ENCODE measurements around the gene SPAG17.

SPAG17 gene

DNA sequence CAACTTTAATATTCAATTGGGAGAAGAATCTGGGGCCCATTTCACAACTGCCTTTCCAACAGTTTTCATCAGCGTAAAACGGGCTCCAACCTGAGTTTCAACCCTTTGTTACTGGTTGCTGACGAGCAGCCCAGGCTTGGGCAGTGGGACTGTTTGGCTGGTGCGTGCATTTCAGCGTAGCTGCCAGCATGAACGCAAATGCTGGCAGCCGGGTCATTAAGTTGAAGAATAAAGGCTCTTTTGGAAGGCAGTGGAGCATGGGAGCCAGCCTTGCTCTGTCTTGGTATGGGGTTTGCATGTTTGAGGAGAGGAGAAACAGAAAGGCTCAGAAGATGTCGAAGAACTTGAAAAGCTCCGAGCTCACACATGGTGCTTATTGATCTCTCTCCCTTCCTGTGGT lies 214.8 kb downstream of the SPAG17 start:
- H3K9ac ChIP-seq (ENCODE audit: low read depth, low read length) = no peak overlapping the region
- ATAC-seq (ENCODE audit: insufficient read depth, low read depth) (no peak), DNase-seq (no peak)
- H3K4me1 ChIP-seq (ENCODE audit: insufficient read depth, low read length) = no peaks in the 10 kb centered on the region
- H3K4me3 ChIP-seq (ENCODE audit: low read depth in 1 of 2, low read length in 2 of 2) = no peak overlapping the region
- TF ChIP-seq, protein P1, sequence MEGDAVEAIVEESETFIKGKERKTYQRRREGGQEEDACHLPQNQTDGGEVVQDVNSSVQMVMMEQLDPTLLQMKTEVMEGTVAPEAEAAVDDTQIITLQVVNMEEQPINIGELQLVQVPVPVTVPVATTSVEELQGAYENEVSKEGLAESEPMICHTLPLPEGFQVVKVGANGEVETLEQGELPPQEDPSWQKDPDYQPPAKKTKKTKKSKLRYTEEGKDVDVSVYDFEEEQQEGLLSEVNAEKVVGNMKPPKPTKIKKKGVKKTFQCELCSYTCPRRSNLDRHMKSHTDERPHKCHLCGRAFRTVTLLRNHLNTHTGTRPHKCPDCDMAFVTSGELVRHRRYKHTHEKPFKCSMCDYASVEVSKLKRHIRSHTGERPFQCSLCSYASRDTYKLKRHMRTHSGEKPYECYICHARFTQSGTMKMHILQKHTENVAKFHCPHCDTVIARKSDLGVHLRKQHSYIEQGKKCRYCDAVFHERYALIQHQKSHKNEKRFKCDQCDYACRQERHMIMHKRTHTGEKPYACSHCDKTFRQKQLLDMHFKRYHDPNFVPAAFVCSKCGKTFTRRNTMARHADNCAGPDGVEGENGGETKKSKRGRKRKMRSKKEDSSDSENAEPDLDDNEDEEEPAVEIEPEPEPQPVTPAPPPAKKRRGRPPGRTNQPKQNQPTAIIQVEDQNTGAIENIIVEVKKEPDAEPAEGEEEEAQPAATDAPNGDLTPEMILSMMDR (IDR thresholded peaks at IDR 0.05; ENCODE audit: borderline replicate concordance, extremely low read depth, low read length, poor library complexity, severe bottlenecking) = no peak
- TF ChIP-seq EZH2 (IDR thresholded peaks at IDR 0.05; ENCODE audit: borderline replicate concordance, low read depth, low read length, severe bottlenecking) = no peak
- H3K79me2 ChIP-seq (ENCODE audit: insufficient read depth, low read length) = no peaks in the 10 kb centered on the region
- H3K27ac ChIP-seq (ENCODE audit: low read length) = no peak overlapping the region
- H3K36me3 ChIP-seq (ENCODE audit: insufficient read depth, low read length) = no peaks in the 10 kb centered on the region
- no peak overlapping the region for H2AFZ ChIP-seq (ENCODE audit: low read depth, low read length)
- H4K20me1 ChIP-seq (ENCODE audit: insufficient read depth, low read length) = no peaks in the 10 kb centered on the region; the same call in 1 of the 2 replicates
- H3K9me3 ChIP-seq (ENCODE audit: insufficient read depth, low read length, severe bottlenecking) = no peaks in the 10 kb centered on the region
- peaks cover 13% of the 10 kb centered on the region for H3K27me3 ChIP-seq (ENCODE audit: insufficient read depth, low read length, poor library complexity)
- no peak overlapping the region for H3K4me2 ChIP-seq (ENCODE audit: insufficient read depth, low read length)

DNA sequence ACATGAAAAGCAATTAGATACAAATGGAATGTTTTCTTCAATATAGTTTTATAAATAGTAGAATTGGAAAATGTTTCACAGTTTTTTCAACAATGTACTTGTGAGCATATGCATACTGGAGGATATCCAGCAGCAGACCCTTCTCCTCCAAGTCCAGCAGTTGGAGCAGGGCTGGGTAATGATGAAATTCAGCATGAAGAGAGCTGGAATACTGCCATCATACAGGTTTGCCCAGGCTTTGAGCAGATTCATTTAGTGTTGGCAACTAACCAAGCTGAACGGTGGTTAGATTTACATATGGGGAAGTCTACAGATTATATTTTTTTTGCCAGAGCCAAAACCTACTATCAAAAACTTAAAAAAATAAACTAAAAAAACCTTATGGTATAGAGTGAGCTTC lies 217.1 kb downstream of the SPAG17 start:
- Histone ChIP-seq H3K4me1 (ENCODE audit: insufficient read depth, low read length) (no peaks in the 10 kb centered on the region), H3K36me3 (ENCODE audit: insufficient read depth, low read length) (no peaks in the 10 kb centered on the region; the same call in 1 of the 2 replicates), H3K27ac (ENCODE audit: low read length) (no peak overlapping the region), H3K79me2 (ENCODE audit: insufficient read depth, low read length) (no peaks in the 10 kb centered on the region), H3K9me3 (ENCODE audit: insufficient read depth, low read length, severe bottlenecking) (no peaks in the 10 kb centered on the region), H3K4me2 (ENCODE audit: insufficient read depth, low read length) (no peak overlapping the region), H3K27me3 (ENCODE audit: insufficient read depth, low read length, poor library complexity) (peaks cover 2% of the 10 kb centered on the region), H3K4me3 (ENCODE audit: low read depth in 1 of 2, low read length in 2 of 2) (no peak overlapping the region), H2AFZ (ENCODE audit: low read depth, low read length) (no peak overlapping the region), H4K20me1 (ENCODE audit: insufficient read depth, low read length) (no peaks in the 10 kb centered on the region), H3K9ac (ENCODE audit: low read depth, low read length) (no peak overlapping the region)
- ATAC-seq (ENCODE audit: insufficient read depth, low read depth) (no peak), DNase-seq (no peak)
- TF ChIP-seq, protein P1 (IDR thresholded peaks at IDR 0.05; ENCODE audit: borderline replicate concordance, extremely low read depth, low read length, poor library complexity, severe bottlenecking) = no peak
- TF ChIP-seq EZH2 (IDR thresholded peaks at IDR 0.05; ENCODE audit: borderline replicate concordance, low read depth, low read length, severe bottlenecking) = no peak

DNA sequence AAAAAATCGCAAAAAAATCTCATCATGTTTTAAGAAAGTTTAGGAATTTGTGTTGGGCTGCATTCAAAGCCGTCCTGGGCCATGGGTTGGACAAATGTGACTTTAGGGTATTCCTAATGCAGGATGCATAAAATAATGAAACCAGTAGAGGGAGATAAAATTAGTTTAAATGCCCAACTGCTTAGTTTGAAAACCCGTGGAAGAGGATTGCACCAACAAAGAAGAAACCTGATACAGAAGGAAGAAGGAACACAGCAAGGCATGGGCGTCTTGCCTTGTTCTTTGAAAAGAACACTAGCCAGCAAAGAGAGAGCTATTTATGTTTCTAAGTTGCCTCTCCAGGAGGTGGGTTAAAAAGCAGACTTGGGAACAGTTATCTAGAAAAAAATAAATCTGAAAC lies 217.6 kb downstream of the SPAG17 start:
- no peak overlapping the region for H3K4me3 ChIP-seq (ENCODE audit: low read depth in 1 of 2, low read length in 2 of 2)
- H3K36me3 ChIP-seq (ENCODE audit: insufficient read depth, low read length) = no peaks in the 10 kb centered on the region; the same call in 1 of the 2 replicates
- ATAC-seq (ENCODE audit: insufficient read depth, low read depth) (peak; percentile 55; the same call in 1 of the 3 replicates), DNase-seq (no peak)
- TF ChIP-seq EZH2 (IDR thresholded peaks at IDR 0.05; ENCODE audit: borderline replicate concordance, low read depth, low read length, severe bottlenecking) = no peak
- TF ChIP-seq, protein P1 (IDR thresholded peaks at IDR 0.05; ENCODE audit: borderline replicate concordance, extremely low read depth, low read length, poor library complexity, severe bottlenecking) = peak; percentile 49
- no peaks in the 10 kb centered on the region for H3K79me2 ChIP-seq (ENCODE audit: insufficient read depth, low read length)
- H3K4me1 ChIP-seq (ENCODE audit: insufficient read depth, low read length) = no peaks in the 10 kb centered on the region
- H3K27me3 ChIP-seq (ENCODE audit: insufficient read depth, low read length, poor library complexity) = no peaks in the 10 kb centered on the region
- no peak overlapping the region for H3K4me2 ChIP-seq (ENCODE audit: insufficient read depth, low read length)
- no peaks in the 10 kb centered on the region for H3K9me3 ChIP-seq (ENCODE audit: insufficient read depth, low read length, severe bottlenecking)
- H4K20me1 ChIP-seq (ENCODE audit: insufficient read depth, low read length) = no peaks in the 10 kb centered on the region
- H3K9ac ChIP-seq (ENCODE audit: low read depth, low read length) = no peak overlapping the region
- H3K27ac ChIP-seq (ENCODE audit: low read length) = no peak overlapping the region
- no peak overlapping the region for H2AFZ ChIP-seq (ENCODE audit: low read depth, low read length)
